Breast epithelium (tissue), 3 donors: ENCODE measurements around the gene CTXN1.

Experiments
- POLR2AphosphoS5 ChIP-seq, 3 donors: sonication (generic); formaldehyde crosslinking; IDR thresholded peaks; one replicate each; pipeline ENCODE4 v1.6.1; 2017; ENCODE audit warnings: antibody characterized with exemption in 3 of 3
- TF ChIP-seq, protein P1 (sequence below), 3 donors: fragments of 450-650 bp; IDR thresholded peaks; one replicate each; pipeline ENCODE4 v1.5.1; 2016 to 2017; ENCODE audit warnings: antibody characterized with exemption in 3 of 3, mild to moderate bottlenecking in 3 of 3, moderate library complexity in 3 of 3

DNA sequence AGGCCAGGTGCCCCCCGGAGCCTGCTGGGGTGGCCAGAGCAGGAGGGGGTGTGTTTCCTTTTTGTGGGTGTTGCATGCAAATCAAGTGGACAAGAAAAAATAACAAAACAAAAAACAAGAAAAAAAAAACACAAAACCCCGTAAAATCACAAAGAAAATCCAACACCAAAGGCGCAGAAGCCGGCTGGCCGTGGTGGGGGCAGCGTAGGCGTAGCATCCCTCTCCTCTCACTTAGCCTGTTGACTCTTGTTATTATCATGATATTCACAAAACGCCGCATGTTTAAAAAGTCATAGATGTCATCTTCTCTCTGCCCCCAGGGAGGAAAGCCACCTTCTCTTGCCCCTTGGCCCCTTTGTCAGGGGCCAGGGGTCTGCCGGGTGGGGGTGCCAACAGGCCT, 12.3 kb downstream of the CTXN1 start:
- TF ChIP-seq, protein P1, sequence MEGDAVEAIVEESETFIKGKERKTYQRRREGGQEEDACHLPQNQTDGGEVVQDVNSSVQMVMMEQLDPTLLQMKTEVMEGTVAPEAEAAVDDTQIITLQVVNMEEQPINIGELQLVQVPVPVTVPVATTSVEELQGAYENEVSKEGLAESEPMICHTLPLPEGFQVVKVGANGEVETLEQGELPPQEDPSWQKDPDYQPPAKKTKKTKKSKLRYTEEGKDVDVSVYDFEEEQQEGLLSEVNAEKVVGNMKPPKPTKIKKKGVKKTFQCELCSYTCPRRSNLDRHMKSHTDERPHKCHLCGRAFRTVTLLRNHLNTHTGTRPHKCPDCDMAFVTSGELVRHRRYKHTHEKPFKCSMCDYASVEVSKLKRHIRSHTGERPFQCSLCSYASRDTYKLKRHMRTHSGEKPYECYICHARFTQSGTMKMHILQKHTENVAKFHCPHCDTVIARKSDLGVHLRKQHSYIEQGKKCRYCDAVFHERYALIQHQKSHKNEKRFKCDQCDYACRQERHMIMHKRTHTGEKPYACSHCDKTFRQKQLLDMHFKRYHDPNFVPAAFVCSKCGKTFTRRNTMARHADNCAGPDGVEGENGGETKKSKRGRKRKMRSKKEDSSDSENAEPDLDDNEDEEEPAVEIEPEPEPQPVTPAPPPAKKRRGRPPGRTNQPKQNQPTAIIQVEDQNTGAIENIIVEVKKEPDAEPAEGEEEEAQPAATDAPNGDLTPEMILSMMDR (IDR thresholded peaks at IDR 0.05): no peak
- no peak for TF ChIP-seq POLR2AphosphoS5 (IDR thresholded peaks at IDR 0.05)
